ENCODE measurements around the gene FCHSD2. TPM values are rescaled to one million over a fixed set of nuclear protein-coding genes. Genes with fewer than 3 reads are reported as not detected.
A peak's percentile ranks its signal among the peaks of the same experiment; 100 is the strongest.
"Not testable (repeated sequence)": the region's sequence is repeated elsewhere in the genome, so short reads cannot be mapped to it uniquely, and the experiment has no call there.

The FCHSD2 gene
- total RNA-seq, 6 donors from 2014 or later, result 22.5 to 55.6 (median 42.7) TPM

GRCh38 chr11:72860592-72860991 is 281.5 kb downstream of the FCHSD2 start:
- Histone ChIP-seq H3K27me3 (no peaks in the 10 kb centered on the region), H3K9me3 (no peaks in the 10 kb centered on the region), H3K4me3 (no peak overlapping the region), H3K4me1 (peaks cover 6 to 21% (median 13%) of the 10 kb centered on the region in 4 donors), H3K27ac (no peak overlapping the region), H3K36me3 (peaks cover 0 to 9% (median 0%) of the 10 kb centered on the region in 4 donors)
- ATAC-seq (ENCODE audit: low FRiP score in 2 of 2) (no peak), DNase-seq (peak in 1 of 2 donors; percentile 45)
- 67 to 79% methylated on average over 4 of the region's 4 CpGs for WGBS, 2 donors
- TF ChIP-seq POLR2AphosphoS5 (IDR thresholded peaks at IDR 0.05), result no peak
- TF ChIP-seq POLR2A (IDR thresholded peaks at IDR 0.05), result no peak
- no peak for TF ChIP-seq CTCF (IDR thresholded peaks at IDR 0.05)
- no peak for TF ChIP-seq EP300 (IDR thresholded peaks at IDR 0.05)

- Histone ChIP-seq H3K4me1 (peaks cover 6 to 20% (median 10%) of the 10 kb centered on the region in 4 donors), H3K9me3 (no peaks in the 10 kb centered on the region), H3K36me3 (peaks cover 0 to 9% (median 0%) of the 10 kb centered on the region in 4 donors), H3K27ac (no peak overlapping the region), H3K4me3 (no peak overlapping the region), H3K27me3 (no peaks in the 10 kb centered on the region)
- WGBS, 2 donors, result 93 to 98% methylated on average over 4 of the region's 4 CpGs
- DNase-seq (no peak), ATAC-seq (ENCODE audit: low FRiP score in 2 of 2) (no peak)
- TF ChIP-seq POLR2A (IDR thresholded peaks at IDR 0.05) (no peak), EP300 (IDR thresholded peaks at IDR 0.05) (no peak), POLR2AphosphoS5 (IDR thresholded peaks at IDR 0.05) (no peak), CTCF (IDR thresholded peaks at IDR 0.05) (no peak)
Measured at GRCh38 chr11:72860010-72860409, 282.1 kb downstream of the FCHSD2 start.

- DNase-seq, result no peak
- Histone ChIP-seq H3K4me1 (peaks cover 6 to 15% (median 8%) of the 10 kb centered on the region in 4 donors), H3K27me3 (no peaks in the 10 kb centered on the region), H3K4me3 (no peak overlapping the region), H3K27ac (no peak overlapping the region), H3K9me3 (no peaks in the 10 kb centered on the region), H3K36me3 (peaks cover 0 to 7% (median 0%) of the 10 kb centered on the region in 4 donors)
- ATAC-seq (ENCODE audit: low FRiP score in 2 of 2), result no peak
- TF ChIP-seq POLR2AphosphoS5 (IDR thresholded peaks at IDR 0.05), result no peak
- TF ChIP-seq EP300 (IDR thresholded peaks at IDR 0.05), result no peak
- no peak for TF ChIP-seq POLR2A (IDR thresholded peaks at IDR 0.05)
- no peak for TF ChIP-seq CTCF (IDR thresholded peaks at IDR 0.05)
- whole genome bisulfite sequencing, 2 donors, result 92% methylated on average over 3 of the region's 3 CpGs
Measured at GRCh38 chr11:72859126-72859525, 283.0 kb downstream of the FCHSD2 start.

- H3K4me3 ChIP-seq; H3K9me3 ChIP-seq; ATAC-seq (ENCODE audit: low FRiP score in 2 of 2); DNase-seq; H3K36me3 ChIP-seq; H3K27ac ChIP-seq; H3K27me3 ChIP-seq: not testable (repeated sequence)
- 97 to 100% methylated on average over 2 of the region's 2 CpGs for WGBS, 2 donors
- peaks cover 6 to 15% (median 8%) of the 10 kb centered on the region in 4 donors for H3K4me1 ChIP-seq
Measured at GRCh38 chr11:72858267-72858666, 283.9 kb downstream of the FCHSD2 start.

GRCh38 chr11:72856551-72857345 is 285.4 kb downstream of the FCHSD2 start:
- ATAC-seq (ENCODE audit: low FRiP score in 2 of 2) (no peak), DNase-seq (no peak)
- 16 to 26% methylated on average over 3 of the region's 3 CpGs for WGBS, 2 donors

More at GRCh38 chr11:72856551-72857345, 285.4 kb downstream of the FCHSD2 start:
- peaks cover 0 to 7% (median 0%) of the 10 kb centered on the region in 4 donors for H3K36me3 ChIP-seq
- no peak overlapping the region for H3K4me3 ChIP-seq
- peak overlapping the region in 2 of 4 donors; percentile 5 to 48 for H3K27ac ChIP-seq
- peaks cover 6 to 15% (median 8%) of the 10 kb centered on the region in 4 donors for H3K4me1 ChIP-seq
- H3K27me3 ChIP-seq, result no peaks in the 10 kb centered on the region
- TF ChIP-seq POLR2A (IDR thresholded peaks at IDR 0.05) (no peak), POLR2AphosphoS5 (IDR thresholded peaks at IDR 0.05) (no peak), EP300 (IDR thresholded peaks at IDR 0.05) (no peak), CTCF (IDR thresholded peaks at IDR 0.05) (peak in 1 of 6 experiments; percentile 8)
- no peaks in the 10 kb centered on the region for H3K9me3 ChIP-seq

Measured in upper lobe of left lung (tissue), 6 donors.